Measurements from ENCODE around the gene MARVELD1. TPM values are rescaled to one million over a fixed set of nuclear protein-coding genes. Genes with fewer than 3 reads are reported as not detected.

Gene MARVELD1
- total and polyA plus RNA-seq, 2 of the 8 experiments (the other 6 are each of a cell fraction or from before 2014, with no cell fraction given), result 28.1 to 37.3 TPM

GRCh38 chr10:97733256-97733655 lies 19.7 kb downstream of the MARVELD1 start (continued):
- TF ChIP-seq TAF1 (IDR thresholded peaks at IDR 0.05; ENCODE audit: low read depth, low read length), result no peak
- no peak for TF ChIP-seq EZH2 (IDR thresholded peaks at IDR 0.05; ENCODE audit: low read depth, low read length, severe bottlenecking)
- no peak for TF ChIP-seq EP300 (IDR thresholded peaks at IDR 0.05; ENCODE audit: borderline replicate concordance in 1 of 2, low read depth in 2 of 2, low read length in 2 of 2)
- no peak for TF ChIP-seq KDM5A (IDR thresholded peaks at IDR 0.05; ENCODE audit: low read length)
- no peak for TF ChIP-seq YY1 (IDR thresholded peaks at IDR 0.05; ENCODE audit: low read depth, low read length)
- TF ChIP-seq SP4 (IDR thresholded peaks at IDR 0.05; ENCODE audit: low read length), result no peak
